ENCODE data around the gene TRPM4. TPM values are rescaled to one million over a fixed set of nuclear protein-coding genes. Genes with fewer than 3 reads are reported as not detected.

Gene TRPM4
- total and polyA plus RNA-seq, 4 donors = 8.1 to 31.2 (median 13.2) TPM

DNA sequence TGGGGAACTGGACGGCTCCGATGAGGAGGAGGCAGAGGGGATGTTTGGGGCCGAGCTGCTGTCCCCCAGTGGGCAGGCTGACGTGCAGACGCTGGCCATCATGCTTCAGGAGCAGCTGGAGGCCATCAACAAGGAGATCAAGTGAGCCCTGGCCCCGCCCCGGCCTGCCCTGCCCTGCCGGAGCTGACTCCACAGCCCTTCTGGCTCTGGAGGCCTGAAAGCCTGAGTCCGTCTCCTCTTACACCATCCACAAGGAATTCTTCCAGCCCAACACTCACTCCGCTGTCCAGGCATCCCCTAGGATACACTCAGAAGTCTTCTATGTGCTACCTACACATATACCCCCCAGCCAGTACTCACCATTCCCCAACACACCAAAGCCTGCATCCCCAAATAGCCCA, 20.8 kb upstream of the TRPM4 start:
- 87% methylated on average over 10 of the region's 10 CpGs for WGBS
- H3K27ac ChIP-seq (ENCODE audit: low read depth in 1 of 2, low read length in 2 of 2) = no peak overlapping the region
- H3K27me3 ChIP-seq (ENCODE audit: control insufficient read depth in 4 of 4, insufficient read depth in 4 of 4, low read length in 3 of 4) = peaks cover 0 to 8% (median 0%) of the 10 kb centered on the region in 4 donors
- no peak for TF ChIP-seq SP1 (IDR thresholded peaks at IDR 0.05)
- TF ChIP-seq, protein P1, sequence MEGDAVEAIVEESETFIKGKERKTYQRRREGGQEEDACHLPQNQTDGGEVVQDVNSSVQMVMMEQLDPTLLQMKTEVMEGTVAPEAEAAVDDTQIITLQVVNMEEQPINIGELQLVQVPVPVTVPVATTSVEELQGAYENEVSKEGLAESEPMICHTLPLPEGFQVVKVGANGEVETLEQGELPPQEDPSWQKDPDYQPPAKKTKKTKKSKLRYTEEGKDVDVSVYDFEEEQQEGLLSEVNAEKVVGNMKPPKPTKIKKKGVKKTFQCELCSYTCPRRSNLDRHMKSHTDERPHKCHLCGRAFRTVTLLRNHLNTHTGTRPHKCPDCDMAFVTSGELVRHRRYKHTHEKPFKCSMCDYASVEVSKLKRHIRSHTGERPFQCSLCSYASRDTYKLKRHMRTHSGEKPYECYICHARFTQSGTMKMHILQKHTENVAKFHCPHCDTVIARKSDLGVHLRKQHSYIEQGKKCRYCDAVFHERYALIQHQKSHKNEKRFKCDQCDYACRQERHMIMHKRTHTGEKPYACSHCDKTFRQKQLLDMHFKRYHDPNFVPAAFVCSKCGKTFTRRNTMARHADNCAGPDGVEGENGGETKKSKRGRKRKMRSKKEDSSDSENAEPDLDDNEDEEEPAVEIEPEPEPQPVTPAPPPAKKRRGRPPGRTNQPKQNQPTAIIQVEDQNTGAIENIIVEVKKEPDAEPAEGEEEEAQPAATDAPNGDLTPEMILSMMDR (IDR thresholded peaks at IDR 0.05; ENCODE audit: low read depth, low read length, missing input control) = no peak
- TF ChIP-seq, protein P2, sequence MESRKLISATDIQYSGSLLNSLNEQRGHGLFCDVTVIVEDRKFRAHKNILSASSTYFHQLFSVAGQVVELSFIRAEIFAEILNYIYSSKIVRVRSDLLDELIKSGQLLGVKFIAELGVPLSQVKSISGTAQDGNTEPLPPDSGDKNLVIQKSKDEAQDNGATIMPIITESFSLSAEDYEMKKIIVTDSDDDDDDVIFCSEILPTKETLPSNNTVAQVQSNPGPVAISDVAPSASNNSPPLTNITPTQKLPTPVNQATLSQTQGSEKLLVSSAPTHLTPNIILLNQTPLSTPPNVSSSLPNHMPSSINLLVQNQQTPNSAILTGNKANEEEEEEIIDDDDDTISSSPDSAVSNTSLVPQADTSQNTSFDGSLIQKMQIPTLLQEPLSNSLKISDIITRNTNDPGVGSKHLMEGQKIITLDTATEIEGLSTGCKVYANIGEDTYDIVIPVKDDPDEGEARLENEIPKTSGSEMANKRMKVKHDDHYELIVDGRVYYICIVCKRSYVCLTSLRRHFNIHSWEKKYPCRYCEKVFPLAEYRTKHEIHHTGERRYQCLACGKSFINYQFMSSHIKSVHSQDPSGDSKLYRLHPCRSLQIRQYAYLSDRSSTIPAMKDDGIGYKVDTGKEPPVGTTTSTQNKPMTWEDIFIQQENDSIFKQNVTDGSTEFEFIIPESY (IDR thresholded peaks at IDR 0.05) = no peak
- H3K4me1 ChIP-seq (ENCODE audit: control insufficient read depth in 4 of 4, insufficient read depth in 4 of 4, low read length in 3 of 4) = peaks cover 0 to 5% (median 3%) of the 10 kb centered on the region in 4 donors
- H3K9me3 ChIP-seq (ENCODE audit: control insufficient read depth in 4 of 4, low read length in 3 of 4) = no peaks in the 10 kb centered on the region
- H3K36me3 ChIP-seq (ENCODE audit: control insufficient read depth in 4 of 4, insufficient read depth in 3 of 4, low read depth in 1 of 4, low read length in 3 of 4) = no peaks in the 10 kb centered on the region
- H3K9ac ChIP-seq (ENCODE audit: low read depth in 1 of 2, low read length in 2 of 2) = no peak overlapping the region
- no peak overlapping the region for H3K4me3 ChIP-seq (ENCODE audit: low read depth in 1 of 3, low read length in 3 of 3)
- no peak for DNase-seq (ENCODE audit: low spot score)

DNA sequence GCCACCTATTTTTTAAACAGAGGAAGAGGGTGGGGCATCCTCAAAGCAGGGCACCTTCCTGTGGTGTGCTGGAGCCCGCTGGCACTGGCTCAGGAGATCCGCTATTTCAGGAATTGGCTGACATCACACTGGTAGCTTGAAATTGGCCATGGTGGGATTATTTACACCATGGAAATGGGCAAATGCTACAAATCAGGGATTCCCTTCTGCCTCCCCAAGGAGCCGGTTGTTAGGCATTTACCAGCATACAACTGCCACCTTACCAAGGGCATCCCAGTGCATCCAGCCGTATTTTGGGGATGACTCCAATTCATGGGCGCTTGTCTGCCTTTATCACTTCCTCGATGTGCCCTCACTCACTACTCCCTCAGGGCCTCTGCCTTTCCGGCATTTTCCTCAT, 16.6 kb upstream of the TRPM4 start:
- Histone ChIP-seq H3K4me3 (ENCODE audit: low read depth in 1 of 3, low read length in 3 of 3) (no peak overlapping the region), H3K27me3 (ENCODE audit: control insufficient read depth in 4 of 4, insufficient read depth in 4 of 4, low read length in 3 of 4) (peaks cover 0 to 4% (median 0%) of the 10 kb centered on the region in 4 donors)
- TF ChIP-seq, protein P1 (IDR thresholded peaks at IDR 0.05; ENCODE audit: low read depth, low read length, missing input control) = no peak
- TF ChIP-seq FOXA2 (IDR thresholded peaks at IDR 0.05) (no peak), SP1 (IDR thresholded peaks at IDR 0.05) (no peak), EGR1 (IDR thresholded peaks at IDR 0.05; ENCODE audit: low read depth in 2 of 2) (no peak), NR2F2 (IDR thresholded peaks at IDR 0.05) (no peak), HNF4G (IDR thresholded peaks at IDR 0.05) (no peak), RXRA (IDR thresholded peaks at IDR 0.05) (no peak), TAF1 (conservative IDR thresholded peaks at IDR 0.05) (no peak), YY1 (IDR thresholded peaks at IDR 0.05) (no peak), GABPA (IDR thresholded peaks at IDR 0.05 in 1 of 2, conservative IDR thresholded peaks at IDR 0.05 in 1 of 2) (no peak), RAD21 (IDR thresholded peaks at IDR 0.05) (no peak)
- TF ChIP-seq, protein P3, sequence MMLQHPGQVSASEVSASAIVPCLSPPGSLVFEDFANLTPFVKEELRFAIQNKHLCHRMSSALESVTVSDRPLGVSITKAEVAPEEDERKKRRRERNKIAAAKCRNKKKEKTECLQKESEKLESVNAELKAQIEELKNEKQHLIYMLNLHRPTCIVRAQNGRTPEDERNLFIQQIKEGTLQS (IDR thresholded peaks at IDR 0.05) = no peak
- TF ChIP-seq, protein P4, sequence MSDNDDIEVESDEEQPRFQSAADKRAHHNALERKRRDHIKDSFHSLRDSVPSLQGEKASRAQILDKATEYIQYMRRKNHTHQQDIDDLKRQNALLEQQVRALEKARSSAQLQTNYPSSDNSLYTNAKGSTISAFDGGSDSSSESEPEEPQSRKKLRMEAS (IDR thresholded peaks at IDR 0.05) = no peak

More for the DNA sequence above, 16.6 kb upstream of the TRPM4 start:
- Histone ChIP-seq H3K27ac (ENCODE audit: low read depth in 1 of 2, low read length in 2 of 2) (no peak overlapping the region), H3K36me3 (ENCODE audit: control insufficient read depth in 4 of 4, insufficient read depth in 3 of 4, low read depth in 1 of 4, low read length in 3 of 4) (no peaks in the 10 kb centered on the region), H3K4me1 (ENCODE audit: control insufficient read depth in 4 of 4, insufficient read depth in 4 of 4, low read length in 3 of 4) (peaks cover 0 to 6% (median 2%) of the 10 kb centered on the region in 4 donors), H3K9me3 (ENCODE audit: control insufficient read depth in 4 of 4, low read length in 3 of 4) (no peaks in the 10 kb centered on the region), H3K9ac (ENCODE audit: low read depth in 1 of 2, low read length in 2 of 2) (no peak overlapping the region)
- no peak for DNase-seq (ENCODE audit: low spot score)
- 80% methylated on average over 7 of the region's 7 CpGs for WGBS

Data from liver (tissue), 9 donors.